Stimulated activated naive CD8-positive, alpha-beta T cell treated with anti-CD3 and anti-CD28 coated beads, Interleukin-15, Interleukin-2, amounts not matched to agents 100 ng/mL and 50 ng/mL, for 24 hours (primary cell): ENCODE results near the gene CISD2.
"Not testable (repeated sequence)": the region's sequence is repeated elsewhere in the genome, so short reads cannot be mapped to it uniquely, and the experiment has no call there.

Experiments used
- H3K27ac Mint-ChIP-seq: one replicate; pipeline ENCODE4 v1.8.0; 2021; ENCODE audit warnings: mild to moderate bottlenecking, mixed read lengths
- H3K27me3 Mint-ChIP-seq: one replicate; pipeline ENCODE4 v1.8.0; 2021; ENCODE audit warnings: mixed read lengths
- H3K36me3 Mint-ChIP-seq: one replicate; pipeline ENCODE4 v1.8.0; 2021; ENCODE audit warnings: low read depth, mixed read lengths
- H3K4me1 Mint-ChIP-seq: one replicate; pipeline ENCODE4 v1.8.0; 2021; ENCODE audit warnings: low read depth, mixed read lengths
- H3K4me3 Mint-ChIP-seq: one replicate; pipeline ENCODE4 v1.8.0; 2021; ENCODE audit warnings: mild to moderate bottlenecking, mixed read lengths
- H3K9me3 Mint-ChIP-seq: one replicate; pipeline ENCODE4 v1.8.0; 2021; ENCODE audit warnings: mixed read lengths

The CISD2 gene

DNA sequence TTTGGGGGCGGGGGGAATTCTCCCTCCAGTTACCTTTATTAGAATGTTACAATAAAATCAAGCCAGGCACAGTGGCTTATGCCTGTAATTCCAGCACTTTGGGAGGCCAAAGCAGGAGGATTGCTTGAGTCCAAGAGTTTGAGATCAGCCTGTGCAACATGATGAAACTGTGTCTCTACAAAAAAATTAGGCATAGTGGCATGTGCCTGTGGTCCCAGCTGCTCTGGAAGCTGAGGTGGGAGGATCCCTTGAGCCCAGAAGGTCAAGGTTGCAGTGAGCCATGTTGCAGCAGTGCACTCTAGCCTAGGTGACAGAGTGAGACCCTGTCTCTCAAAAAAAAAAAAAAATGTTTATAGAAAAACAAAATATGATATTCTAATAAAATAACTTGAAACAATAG lies 36.1 kb upstream of the CISD2 start:
- no peak overlapping the region for H3K27ac Mint-ChIP-seq
- H3K27me3 Mint-ChIP-seq: no peaks in the 10 kb centered on the region

GRCh38 chr4:102836596-102836995 lies 32.2 kb upstream of the CISD2 start:
- no peaks in the 10 kb centered on the region for H3K9me3 Mint-ChIP-seq
- H3K36me3 Mint-ChIP-seq: peaks cover 14% of the 10 kb centered on the region
- H3K27ac Mint-ChIP-seq: no peak overlapping the region
- H3K4me3 Mint-ChIP-seq: no peak overlapping the region
- H3K27me3 Mint-ChIP-seq: no peaks in the 10 kb centered on the region
- H3K4me1 Mint-ChIP-seq: peaks cover 16% of the 10 kb centered on the region

More for the DNA sequence above, 36.1 kb upstream of the CISD2 start:
- Mint-ChIP-seq H3K4me1 (peaks cover 23% of the 10 kb centered on the region), H3K36me3 (peaks cover 3% of the 10 kb centered on the region), H3K9me3 (no peaks in the 10 kb centered on the region), H3K4me3 (no peak overlapping the region)

GRCh38 chr4:102842367-102842766 lies 26.4 kb upstream of the CISD2 start:
- Mint-ChIP-seq H3K4me3 (no peak overlapping the region), H3K36me3 (peaks cover 11% of the 10 kb centered on the region), H3K4me1 (peaks cover 15% of the 10 kb centered on the region), H3K9me3 (no peaks in the 10 kb centered on the region), H3K27ac (no peak overlapping the region), H3K27me3 (no peaks in the 10 kb centered on the region)

- H3K36me3 Mint-ChIP-seq: peaks cover 11% of the 10 kb centered on the region
- no peak overlapping the region for H3K4me3 Mint-ChIP-seq
- H3K9me3 Mint-ChIP-seq: no peaks in the 10 kb centered on the region
- H3K4me1 Mint-ChIP-seq: peaks cover 12% of the 10 kb centered on the region
- no peak overlapping the region for H3K27ac Mint-ChIP-seq
- no peaks in the 10 kb centered on the region for H3K27me3 Mint-ChIP-seq
These were observed 25.5 kb upstream of the CISD2 start for GRCh38 chr4:102843273-102843672.

DNA sequence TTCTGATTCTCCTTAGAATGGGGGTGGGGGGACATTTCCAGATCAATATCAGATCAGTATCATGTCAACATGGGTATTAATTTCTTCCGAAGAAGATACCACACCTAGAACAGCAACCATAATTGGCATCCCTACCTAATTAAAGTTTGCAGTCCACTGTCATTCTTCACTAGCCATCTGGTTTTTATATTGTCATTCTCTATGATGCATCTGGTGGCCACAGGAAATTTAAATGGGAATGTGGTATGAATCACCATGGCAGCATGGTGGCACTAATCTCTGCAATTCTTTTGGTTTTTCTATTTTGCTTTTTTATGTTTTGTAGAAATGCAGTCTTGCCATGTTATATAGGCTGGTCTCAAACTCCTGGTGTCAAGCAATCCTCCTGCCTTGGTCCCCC lies 24.9 kb upstream of the CISD2 start:
- no peak overlapping the region for H3K27ac Mint-ChIP-seq
- peaks cover 11% of the 10 kb centered on the region for H3K36me3 Mint-ChIP-seq
- H3K4me3 Mint-ChIP-seq: no peak overlapping the region
- H3K4me1 Mint-ChIP-seq: peaks cover 7% of the 10 kb centered on the region
- no peaks in the 10 kb centered on the region for H3K9me3 Mint-ChIP-seq
- no peaks in the 10 kb centered on the region for H3K27me3 Mint-ChIP-seq

DNA sequence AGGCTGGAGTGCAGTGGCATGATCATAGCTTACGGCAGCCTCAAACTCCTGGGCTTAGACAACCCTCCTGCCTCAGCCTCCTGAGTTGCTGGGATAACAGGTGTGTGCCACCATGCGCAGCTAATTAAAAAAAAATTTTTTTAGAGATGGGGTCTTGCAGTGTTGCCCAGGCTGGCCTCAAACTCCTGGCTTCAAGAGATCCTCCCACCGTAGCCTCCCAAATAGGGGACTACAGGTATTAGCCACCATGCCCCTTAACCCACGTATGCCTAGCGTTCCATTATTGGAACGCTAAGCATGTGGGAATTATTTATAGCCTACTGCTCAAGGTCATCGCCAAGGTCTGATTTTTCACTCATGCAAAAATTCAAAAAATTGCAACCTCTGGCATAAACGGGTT lies 21.1 kb upstream of the CISD2 start:
- Mint-ChIP-seq H3K4me1 (peaks cover 9% of the 10 kb centered on the region), H3K4me3 (no peak overlapping the region), H3K27ac (no peak overlapping the region), H3K27me3 (no peaks in the 10 kb centered on the region), H3K36me3 (peaks cover 4% of the 10 kb centered on the region), H3K9me3 (no peaks in the 10 kb centered on the region)

GRCh38 chr4:102849579-102850104 lies 19.1 kb upstream of the CISD2 start:
- Mint-ChIP-seq H3K4me3 (no peak overlapping the region), H3K9me3 (peaks cover 3% of the 10 kb centered on the region), H3K27me3 (no peaks in the 10 kb centered on the region), H3K4me1 (peaks cover 9% of the 10 kb centered on the region), H3K27ac (no peak overlapping the region), H3K36me3 (peaks cover 4% of the 10 kb centered on the region)

GRCh38 chr4:102850370-102850769 lies 18.4 kb upstream of the CISD2 start:
- H3K4me1 Mint-ChIP-seq: peaks cover 9% of the 10 kb centered on the region
- H3K36me3 Mint-ChIP-seq: peaks cover 4% of the 10 kb centered on the region
- H3K9me3 Mint-ChIP-seq: peaks cover 3% of the 10 kb centered on the region
- no peak overlapping the region for H3K27ac Mint-ChIP-seq
- H3K27me3 Mint-ChIP-seq: no peaks in the 10 kb centered on the region
- H3K4me3 Mint-ChIP-seq: no peak overlapping the region

- peaks cover 7% of the 10 kb centered on the region for H3K4me1 Mint-ChIP-seq
- H3K36me3 Mint-ChIP-seq: peaks cover 35% of the 10 kb centered on the region
- H3K27ac Mint-ChIP-seq: no peak overlapping the region
- no peaks in the 10 kb centered on the region for H3K27me3 Mint-ChIP-seq
- peaks cover 19% of the 10 kb centered on the region for H3K9me3 Mint-ChIP-seq
- H3K4me3 Mint-ChIP-seq: no peak overlapping the region
These were observed 9.8 kb upstream of the CISD2 start for GRCh38 chr4:102858828-102859464.

- peaks cover 45% of the 10 kb centered on the region for H3K36me3 Mint-ChIP-seq
- no peak overlapping the region for H3K4me3 Mint-ChIP-seq
These were observed 8.0 kb upstream of the CISD2 start for GRCh38 chr4:102860611-102861324.

GRCh38 chr4:102862016-102862415 lies 6.8 kb upstream of the CISD2 start:
- Mint-ChIP-seq H3K4me1 (peaks cover 37% of the 10 kb centered on the region), H3K27me3 (no peaks in the 10 kb centered on the region), H3K4me3 (no peak overlapping the region), H3K27ac (no peak overlapping the region), H3K36me3 (peaks cover 52% of the 10 kb centered on the region), H3K9me3 (peaks cover 19% of the 10 kb centered on the region)

More at GRCh38 chr4:102860611-102861324, 8.0 kb upstream of the CISD2 start:
- H3K4me1 Mint-ChIP-seq: peaks cover 25% of the 10 kb centered on the region
- no peak overlapping the region for H3K27ac Mint-ChIP-seq
- peaks cover 19% of the 10 kb centered on the region for H3K9me3 Mint-ChIP-seq
- H3K27me3 Mint-ChIP-seq: no peaks in the 10 kb centered on the region

DNA sequence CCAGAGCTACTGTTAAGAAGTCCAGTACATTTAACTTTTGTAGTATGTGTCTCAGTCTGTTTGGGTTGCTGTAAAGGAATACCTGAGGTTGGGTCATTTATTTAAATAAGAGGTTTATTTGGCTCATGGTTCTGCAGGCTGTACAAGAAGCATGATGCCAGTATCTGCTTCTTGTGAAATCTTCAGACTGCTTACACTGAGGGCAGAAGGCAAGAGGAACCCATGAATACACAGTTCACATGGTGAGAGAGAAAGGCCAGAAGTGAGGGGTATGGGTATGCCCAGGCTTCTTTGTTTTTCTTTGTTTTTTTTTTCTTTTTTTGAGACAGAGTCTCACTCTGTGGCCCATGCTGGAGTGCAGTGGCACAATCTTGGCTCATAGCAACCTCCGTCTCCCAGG lies 6.0 kb upstream of the CISD2 start:
- Mint-ChIP-seq H3K4me1 (peaks cover 45% of the 10 kb centered on the region), H3K27ac (no peak overlapping the region), H3K36me3 (peaks cover 52% of the 10 kb centered on the region), H3K27me3 (no peaks in the 10 kb centered on the region), H3K9me3 (peaks cover 19% of the 10 kb centered on the region), H3K4me3 (no peak overlapping the region)

DNA sequence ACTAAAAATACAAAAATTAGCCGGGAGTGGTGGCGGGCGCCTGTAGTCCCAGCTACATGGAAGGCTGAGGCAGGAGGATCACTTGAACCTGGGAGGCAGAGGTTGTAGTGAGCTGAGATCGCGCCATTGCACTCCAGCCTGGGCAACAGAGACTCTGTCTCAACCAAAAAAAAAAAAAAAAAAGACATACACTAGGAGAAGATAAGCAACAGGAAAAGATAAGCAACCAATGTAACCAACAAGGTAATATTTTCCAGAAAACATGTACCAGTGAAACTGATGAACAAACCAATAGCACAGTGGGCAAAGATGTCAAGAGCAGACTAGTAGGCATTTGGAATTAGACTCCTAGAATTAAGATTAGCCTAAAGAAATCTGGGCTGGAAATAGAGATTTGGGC lies 3.5 kb upstream of the CISD2 start:
- not testable (repeated sequence) for H3K27me3 Mint-ChIP-seq, H3K9me3 Mint-ChIP-seq
- H3K27ac Mint-ChIP-seq: peak overlapping the region; percentile 74
- H3K4me3 Mint-ChIP-seq: peak overlapping the region; percentile 24
- H3K36me3 Mint-ChIP-seq: peaks cover 36% of the 10 kb centered on the region
- H3K4me1 Mint-ChIP-seq: peaks cover 52% of the 10 kb centered on the region

DNA sequence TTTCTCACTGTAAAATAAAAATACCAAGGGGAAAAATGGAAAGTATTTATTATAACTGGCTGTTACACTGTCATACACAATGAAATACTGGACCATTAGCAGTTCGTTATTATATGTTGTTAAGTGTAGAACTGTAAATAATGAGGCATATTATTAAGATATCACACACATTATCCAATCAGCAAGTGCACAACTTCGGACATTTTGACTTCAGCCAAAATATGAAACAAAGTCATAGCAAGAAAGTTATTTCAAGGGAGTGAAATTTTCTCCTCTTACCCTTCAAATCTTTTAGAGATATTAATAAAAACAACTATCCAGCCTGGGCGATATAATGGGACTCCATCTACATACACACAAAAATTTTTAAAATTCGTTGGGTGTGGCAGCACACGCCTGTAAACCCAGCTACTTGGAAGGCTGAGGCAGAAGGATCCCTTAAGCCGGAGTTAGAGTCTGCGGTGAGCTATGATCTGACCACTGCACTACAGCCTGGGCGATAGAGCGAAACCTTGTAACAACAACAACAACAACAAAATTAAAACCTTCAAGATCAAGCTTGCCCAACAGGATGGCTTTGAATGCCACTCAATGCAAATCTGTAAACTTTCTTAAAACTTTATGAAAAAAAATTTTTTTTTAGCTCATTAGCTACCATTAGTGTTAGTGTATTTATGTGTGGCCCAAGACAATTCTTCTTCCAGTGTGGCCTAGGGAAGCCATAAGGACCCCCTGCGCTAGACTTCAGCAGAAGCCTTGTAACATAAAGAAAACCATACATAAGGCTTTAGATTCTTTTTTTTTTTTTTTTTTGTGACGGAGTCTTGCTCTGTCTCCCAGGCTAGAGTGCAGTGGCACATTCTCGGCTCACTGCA lies 1.3 kb upstream of the CISD2 start:
- Mint-ChIP-seq H3K27me3 (no peaks in the 10 kb centered on the region), H3K4me1 (peaks cover 69% of the 10 kb centered on the region), H3K4me3 (peak overlapping the region; percentile 92), H3K36me3 (peaks cover 25% of the 10 kb centered on the region), H3K9me3 (no peaks in the 10 kb centered on the region), H3K27ac (peak overlapping the region; percentile 97)
